ENCODE measurements around the gene TTC34. TPM values are rescaled to one million over a fixed set of nuclear protein-coding genes. Genes with fewer than 3 reads are reported as not detected.

Gene TTC34
- total and polyA plus RNA-seq, 9 of the 15 experiments (the other 6 are each of a cell fraction or from before 2014, with no cell fraction given) = 0.03 to 0.38 (median 0.05) TPM; not detected in 2

GRCh38 chr1:2802421-2802961, 998 bp upstream of the TTC34 start:
- TF ChIP-seq ZNF699 (CRISPR knock-in tag; IDR thresholded peaks at IDR 0.05; ENCODE audit: insufficient replicate concordance) (no peak), ZNF561 (CRISPR knock-in tag; conservative IDR thresholded peaks at IDR 0.05) (no peak), MYC (IDR thresholded peaks at IDR 0.05; ENCODE audit: low read depth, low read length) (no peak), MYC (CRISPR knock-in tag; IDR thresholded peaks at IDR 0.05; ENCODE audit: borderline replicate concordance, low read depth) (no peak), CBX2 (IDR thresholded peaks at IDR 0.05; ENCODE audit: insufficient read depth, low read length, poor library complexity, severe bottlenecking) (no peak), ZKSCAN8 (CRISPR knock-in tag; IDR thresholded peaks at IDR 0.05) (no peak), LEF1 (IDR thresholded peaks at IDR 0.05) (no peak), ZNF707 (CRISPR knock-in tag; conservative IDR thresholded peaks at IDR 0.05) (no peak), MCM2 (IDR thresholded peaks at IDR 0.05; ENCODE audit: low read depth) (no peak), HOMEZ (CRISPR knock-in tag; IDR thresholded peaks at IDR 0.05) (no peak), HDAC2 (IDR thresholded peaks at IDR 0.05) (no peak), RERE (CRISPR knock-in tag; IDR thresholded peaks at IDR 0.05; ENCODE audit: borderline replicate concordance) (no peak), RBM34 (IDR thresholded peaks at IDR 0.05; ENCODE audit: borderline replicate concordance, insufficient read depth, low read length) (no peak), ZNF212 (CRISPR knock-in tag; IDR thresholded peaks at IDR 0.05) (no peak), ZNF511 (CRISPR knock-in tag; IDR thresholded peaks at IDR 0.05) (no peak)
- WGBS (ENCODE audit: insufficient coverage, low coverage, missing lambda C conversion rate) = 3% methylated on average over 10 of the region's 10 CpGs
- no peak overlapping the region for H3K27ac ChIP-seq (ENCODE audit: extremely low read depth, low read depth, low read length)
- H3K79me2 ChIP-seq (ENCODE audit: control insufficient read depth, insufficient read depth, low read length) = no peaks in the 10 kb centered on the region
- no peaks in the 10 kb centered on the region for H3K9me1 ChIP-seq (ENCODE audit: control insufficient read depth, insufficient read depth, low read length)
- DNase-seq (ENCODE audit: extremely low read depth in 1 of 4, low spot score in 3 of 4) (no peak), ATAC-seq (no peak), FAIRE-seq (no peak)
- in situ Hi-C loops (cut with MboI) = no loop called here
- H4K20me1 ChIP-seq (replicated peaks; ENCODE audit: control insufficient read depth, insufficient read depth, low read length) = no peaks in the 10 kb centered on the region; the same call in 1 of the 2 replicates
- no TSS peak for BruUV-seq (replicated peaks)
- CTCF ChIA-PET (ENCODE audit: low intra/inter-chr PET ratio) = interaction anchor here (1.2 kb wide), 1 partner anchor 389 kb away, joined by 3 read pairs; no protein-coding TSS in a partner anchor
- H2AFZ ChIP-seq (ENCODE audit: low read depth, low read length) = no peak overlapping the region
- H3K9ac ChIP-seq (ENCODE audit: insufficient read depth in 1 of 2, low read depth in 2 of 2, low read length in 2 of 2) = no peak overlapping the region
- H3K4me3 ChIP-seq = no peak overlapping the region
- H3K9me3 ChIP-seq (replicated peaks; ENCODE audit: control insufficient read depth, insufficient read depth, low read depth, low read length) = no peaks in the 10 kb centered on the region
- H3K4me1 ChIP-seq (replicated peaks in 1 of 2; ENCODE audit: control insufficient read depth in 2 of 2, insufficient read depth in 2 of 2, low read length in 2 of 2) = peaks cover 0 to 34% of the 10 kb centered on the region in 2 experiments; a peak in 1 of 5 replicates
- no peak overlapping the region for H3K4me2 ChIP-seq (ENCODE audit: insufficient read depth, low read length)
- peaks cover 0 to 35% of the 10 kb centered on the region in 2 experiments; a peak in 3 of 5 replicates for H3K27me3 ChIP-seq (ENCODE audit: control insufficient read depth in 2 of 2, insufficient read depth in 2 of 2, low read length in 2 of 2)
- POLR2A ChIA-PET = no interaction called here
- no peaks in the 10 kb centered on the region for H3K36me3 ChIP-seq (ENCODE audit: control insufficient read depth, insufficient read depth, low read length)
- intact Hi-C loops (cut with micrococcal nuclease) = no loop called here
